Bronchial epithelial cell (primary cell): ENCODE results near the gene BPGM. TPM values are rescaled to one million over a fixed set of nuclear protein-coding genes. Genes with fewer than 3 reads are reported as not detected.

Experiments used
- DNase-seq: peaks from one replicate; pipeline ENCODE4 v3.0.0-alpha.2; 2010; ENCODE audit warnings: low read depth
- FAIRE-seq: peaks from 2 replicates; lab custom pipeline; 2011; peaks lifted over from hg19 to GRCh38; lab: Jason Lieb, UNC
- H3K27me3 ChIP-seq: 2 replicates; pipeline ENCODE4 v1.5.1; 2011; ENCODE audit warnings: low read length; ENCODE audit not compliant: control insufficient read depth, insufficient read depth
- H3K36me3 ChIP-seq: 2 replicates; pipeline ENCODE4 v1.5.1; 2011; ENCODE audit warnings: low read length; ENCODE audit not compliant: control insufficient read depth, insufficient read depth
- H3K4me3 ChIP-seq: 2 replicates; pipeline ENCODE4 v1.5.1; 2011; ENCODE audit warnings: mild to moderate bottlenecking, low read depth, low read length, control low read depth
- total RNA-seq: library from RNA; depleted of rRNA; stranded (reverse); fragments of >200 nt; gene quantifications from 2 replicates; pipeline ENCODE4 v1.2.1, GENCODE V29; 2014
- TF ChIP-seq, protein P1 (sequence below): IDR thresholded peaks from 2 replicates; pipeline ENCODE4 v1.5.1; 2011; ENCODE audit warnings: mild to moderate bottlenecking, moderate library complexity, low read length, control low read depth, inconsistent platforms; ENCODE audit not compliant: insufficient read depth, severe bottlenecking

BPGM gene
- total RNA-seq, 1 donor from 2014 or later: 16.6 TPM

DNA sequence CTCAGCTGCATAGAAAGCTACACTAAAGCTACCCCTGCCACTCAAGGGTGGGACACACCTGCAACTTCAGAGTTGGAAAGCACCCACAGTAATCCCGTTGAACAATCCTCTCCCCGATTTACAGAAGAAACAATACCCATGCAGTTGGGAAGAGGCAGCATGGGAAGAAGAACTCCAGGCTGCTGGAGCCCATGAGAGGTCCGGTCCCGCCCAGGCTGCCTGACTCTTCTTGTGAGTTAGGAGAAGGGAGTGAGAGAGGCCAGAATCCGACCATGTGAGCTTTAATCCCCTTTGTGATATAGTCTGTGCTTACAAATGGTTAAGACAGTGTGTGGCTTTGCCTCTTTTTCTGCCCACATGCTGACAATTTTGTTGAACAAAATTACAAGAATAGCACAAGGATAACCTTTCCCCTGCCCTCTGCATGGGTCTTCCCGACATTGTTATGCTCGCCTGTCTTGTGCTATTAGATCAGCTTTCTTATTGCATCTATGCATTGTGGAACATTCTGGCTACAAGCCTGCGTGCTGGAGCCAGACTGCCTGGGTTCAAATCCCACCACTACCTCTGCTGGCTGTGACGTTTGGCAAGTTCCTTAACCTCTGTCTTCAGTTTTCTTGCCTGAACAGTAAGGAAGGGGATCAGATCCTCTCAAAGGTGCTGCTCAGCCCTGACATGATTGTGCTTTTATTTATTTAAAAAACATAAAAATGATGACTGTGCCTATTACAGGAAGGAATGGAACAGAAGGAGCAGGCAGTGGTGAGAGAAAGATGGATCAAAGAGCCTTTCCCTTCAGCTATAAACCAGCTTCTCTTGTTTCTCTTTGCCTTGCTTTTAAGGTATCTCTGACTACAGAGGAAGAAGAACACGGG, 56.0 kb downstream of the BPGM start:
- no peak for DNase-seq
- FAIRE-seq: no peak
- TF ChIP-seq, protein P1, sequence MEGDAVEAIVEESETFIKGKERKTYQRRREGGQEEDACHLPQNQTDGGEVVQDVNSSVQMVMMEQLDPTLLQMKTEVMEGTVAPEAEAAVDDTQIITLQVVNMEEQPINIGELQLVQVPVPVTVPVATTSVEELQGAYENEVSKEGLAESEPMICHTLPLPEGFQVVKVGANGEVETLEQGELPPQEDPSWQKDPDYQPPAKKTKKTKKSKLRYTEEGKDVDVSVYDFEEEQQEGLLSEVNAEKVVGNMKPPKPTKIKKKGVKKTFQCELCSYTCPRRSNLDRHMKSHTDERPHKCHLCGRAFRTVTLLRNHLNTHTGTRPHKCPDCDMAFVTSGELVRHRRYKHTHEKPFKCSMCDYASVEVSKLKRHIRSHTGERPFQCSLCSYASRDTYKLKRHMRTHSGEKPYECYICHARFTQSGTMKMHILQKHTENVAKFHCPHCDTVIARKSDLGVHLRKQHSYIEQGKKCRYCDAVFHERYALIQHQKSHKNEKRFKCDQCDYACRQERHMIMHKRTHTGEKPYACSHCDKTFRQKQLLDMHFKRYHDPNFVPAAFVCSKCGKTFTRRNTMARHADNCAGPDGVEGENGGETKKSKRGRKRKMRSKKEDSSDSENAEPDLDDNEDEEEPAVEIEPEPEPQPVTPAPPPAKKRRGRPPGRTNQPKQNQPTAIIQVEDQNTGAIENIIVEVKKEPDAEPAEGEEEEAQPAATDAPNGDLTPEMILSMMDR: no peak
- Histone ChIP-seq H3K27me3 (no peaks in the 10 kb centered on the region), H3K4me3 (no peak overlapping the region), H3K36me3 (no peaks in the 10 kb centered on the region)

DNA sequence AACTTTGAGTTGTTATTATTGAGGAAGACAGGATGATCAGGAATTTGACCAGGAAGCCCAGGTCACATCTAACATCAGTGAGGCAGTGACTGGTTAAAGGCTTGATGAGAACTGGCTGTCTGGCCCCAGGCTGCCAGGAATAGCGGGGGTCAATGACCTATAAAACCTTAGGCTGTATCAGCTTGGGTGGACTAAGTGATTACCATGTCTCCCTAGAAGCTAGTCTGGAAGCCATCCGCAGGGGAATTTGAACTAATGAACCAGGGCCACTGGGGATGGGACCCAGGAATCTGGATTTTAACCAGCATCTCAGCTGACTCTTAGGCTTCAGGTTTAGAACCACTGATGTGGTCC, 56.6 kb downstream of the BPGM start:
- no peak for DNase-seq
- FAIRE-seq: no peak

DNA sequence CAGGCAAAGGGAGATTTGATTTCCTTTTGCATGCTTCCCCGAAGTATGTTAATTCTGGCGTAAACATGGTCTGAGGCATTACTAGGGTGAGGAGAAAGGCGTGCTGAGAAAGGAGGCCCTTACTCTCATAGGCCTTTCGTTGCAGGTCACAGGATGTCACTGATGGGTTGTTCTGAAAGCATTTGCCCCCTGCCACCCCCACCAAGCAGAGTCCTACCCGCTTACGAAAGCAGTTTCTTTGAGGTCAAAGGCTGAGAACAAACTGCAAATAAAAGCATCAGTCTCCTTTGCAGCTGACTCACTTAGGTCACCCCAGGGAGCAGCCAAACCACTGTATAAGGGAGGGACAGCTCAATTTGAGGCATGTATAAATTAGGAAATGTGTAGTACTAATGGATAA, 57.1 kb downstream of the BPGM start:
- no peak overlapping the region for H3K4me3 ChIP-seq
- no peak for DNase-seq
- no peaks in the 10 kb centered on the region for H3K36me3 ChIP-seq
- FAIRE-seq: no peak
- TF ChIP-seq, protein P1: no peak
- H3K27me3 ChIP-seq: no peaks in the 10 kb centered on the region

More for the DNA sequence above, 56.6 kb downstream of the BPGM start:
- Histone ChIP-seq H3K27me3 (no peaks in the 10 kb centered on the region), H3K36me3 (no peaks in the 10 kb centered on the region), H3K4me3 (no peak overlapping the region)
- TF ChIP-seq, protein P1: no peak

DNA sequence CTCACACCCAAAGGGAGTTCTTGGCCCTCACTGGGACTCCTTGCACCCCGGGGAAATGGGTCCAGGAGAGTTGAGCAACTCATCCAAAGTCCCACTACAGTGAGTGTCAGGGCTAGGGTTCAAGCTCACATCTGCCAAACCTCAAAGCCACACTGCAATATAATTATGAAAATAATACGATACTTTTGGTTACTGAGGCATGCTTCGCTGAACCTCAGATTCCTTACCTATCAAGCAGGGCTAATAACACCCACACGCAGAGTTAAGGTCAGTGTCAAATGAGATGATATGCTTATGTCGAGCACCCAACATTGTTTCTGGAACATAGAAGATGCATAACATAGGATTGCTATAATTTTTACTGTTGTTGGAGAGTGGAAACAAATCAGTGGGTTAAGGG, 58.2 kb downstream of the BPGM start:
- FAIRE-seq (no peak), DNase-seq (no peak)
- Histone ChIP-seq H3K36me3 (no peaks in the 10 kb centered on the region), H3K4me3 (no peak overlapping the region), H3K27me3 (no peaks in the 10 kb centered on the region)
- TF ChIP-seq, protein P1: no peak

DNA sequence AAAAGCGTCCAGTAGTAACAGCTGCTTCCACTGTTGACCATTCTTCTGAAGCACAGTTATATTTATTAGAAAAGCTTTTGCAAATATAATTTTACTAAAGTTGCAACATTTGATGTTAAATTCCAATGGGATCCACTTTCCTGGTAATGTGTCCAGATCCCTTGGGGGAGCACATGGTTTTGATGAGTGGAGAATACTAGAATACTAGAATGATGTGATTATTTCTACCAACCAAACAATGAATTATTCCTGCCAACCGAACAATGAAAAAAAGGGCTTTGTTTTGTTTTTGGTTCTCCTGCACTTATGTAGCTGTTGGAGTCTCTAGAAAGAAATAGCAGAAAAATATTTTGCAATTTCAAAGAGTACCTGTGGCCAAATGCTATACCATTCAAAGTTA, 59.1 kb downstream of the BPGM start:
- DNase-seq: no peak
- H3K4me3 ChIP-seq: no peak overlapping the region
- H3K36me3 ChIP-seq: no peaks in the 10 kb centered on the region
- TF ChIP-seq, protein P1: no peak
- no peaks in the 10 kb centered on the region for H3K27me3 ChIP-seq
- FAIRE-seq: no peak
